Fibroblast of mammary gland (primary cell): ENCODE data around the gene KRTAP10-5.
"Not testable (repeated sequence)": the region's sequence is repeated elsewhere in the genome, so short reads cannot be mapped to it uniquely, and the experiment has no call there.

Source experiments
- DNase-seq: peaks from one replicate; pipeline ENCODE4 v3.0.0-alpha.2; 2010; ENCODE audit warnings: low read depth
- H3K4me3 ChIP-seq: 2 replicates; pipeline ENCODE4 v1.5.1; 2011; ENCODE audit warnings: low read depth, mild to moderate bottlenecking, low read length, moderate library complexity; ENCODE audit not compliant: control insufficient read depth
- CTCF ChIP-seq: conservative IDR thresholded peaks from 2 replicates; pipeline ENCODE4 v1.5.1; 2011; ENCODE audit warnings: low read depth, low read length, inconsistent platforms; ENCODE audit not compliant: control insufficient read depth, insufficient read depth

The KRTAP10-5 gene

DNA sequence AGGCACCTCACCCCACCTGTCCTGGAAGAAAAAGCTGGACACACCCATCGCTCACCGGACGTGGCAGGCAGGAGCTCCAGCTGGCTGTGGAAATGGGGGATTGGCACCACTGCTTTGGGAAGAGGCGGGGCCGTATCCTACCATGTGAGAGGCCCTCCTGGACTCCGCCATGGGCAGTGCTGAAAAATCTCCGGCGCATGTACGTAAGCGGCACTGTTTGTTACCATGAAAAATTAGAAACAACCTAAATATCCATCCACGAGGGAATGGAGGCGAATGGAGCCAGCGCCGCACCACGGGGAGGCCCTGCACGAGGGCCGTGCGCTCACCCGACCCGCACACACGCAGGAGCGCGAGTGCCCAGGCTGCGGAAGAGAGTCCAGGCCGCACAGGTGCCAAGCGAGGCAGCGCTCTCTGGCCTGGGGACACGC is 34.6 kb upstream of the KRTAP10-5 start:
- no peak for DNase-seq
- TF ChIP-seq CTCF = no peak
- no peak overlapping the region for H3K4me3 ChIP-seq

DNA sequence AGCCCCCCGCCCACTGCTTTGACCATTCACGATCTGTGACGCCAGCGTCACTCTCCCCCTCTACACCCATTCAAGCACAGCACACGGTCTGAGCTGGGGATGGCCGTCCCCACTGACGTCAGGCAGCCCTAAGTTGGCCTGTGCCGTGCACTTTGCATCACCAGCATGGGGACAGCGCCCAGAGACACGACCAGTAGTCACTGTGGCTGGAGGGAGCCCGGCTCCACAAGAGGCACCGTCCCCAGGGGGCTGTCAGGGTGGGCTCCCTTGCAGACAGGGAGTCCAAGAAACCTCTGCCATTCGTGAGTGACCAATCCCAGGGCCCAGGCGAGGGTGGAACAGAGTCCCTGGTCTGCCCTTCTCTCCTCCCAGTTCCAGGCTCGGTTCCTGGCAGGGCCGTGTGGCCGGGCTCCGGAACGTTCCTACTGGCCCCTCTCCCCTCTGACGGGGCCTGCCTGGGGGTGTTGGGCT is 33.8 kb upstream of the KRTAP10-5 start:
- no peak for TF ChIP-seq CTCF
- no peak for DNase-seq
- H3K4me3 ChIP-seq = no peak overlapping the region

DNA sequence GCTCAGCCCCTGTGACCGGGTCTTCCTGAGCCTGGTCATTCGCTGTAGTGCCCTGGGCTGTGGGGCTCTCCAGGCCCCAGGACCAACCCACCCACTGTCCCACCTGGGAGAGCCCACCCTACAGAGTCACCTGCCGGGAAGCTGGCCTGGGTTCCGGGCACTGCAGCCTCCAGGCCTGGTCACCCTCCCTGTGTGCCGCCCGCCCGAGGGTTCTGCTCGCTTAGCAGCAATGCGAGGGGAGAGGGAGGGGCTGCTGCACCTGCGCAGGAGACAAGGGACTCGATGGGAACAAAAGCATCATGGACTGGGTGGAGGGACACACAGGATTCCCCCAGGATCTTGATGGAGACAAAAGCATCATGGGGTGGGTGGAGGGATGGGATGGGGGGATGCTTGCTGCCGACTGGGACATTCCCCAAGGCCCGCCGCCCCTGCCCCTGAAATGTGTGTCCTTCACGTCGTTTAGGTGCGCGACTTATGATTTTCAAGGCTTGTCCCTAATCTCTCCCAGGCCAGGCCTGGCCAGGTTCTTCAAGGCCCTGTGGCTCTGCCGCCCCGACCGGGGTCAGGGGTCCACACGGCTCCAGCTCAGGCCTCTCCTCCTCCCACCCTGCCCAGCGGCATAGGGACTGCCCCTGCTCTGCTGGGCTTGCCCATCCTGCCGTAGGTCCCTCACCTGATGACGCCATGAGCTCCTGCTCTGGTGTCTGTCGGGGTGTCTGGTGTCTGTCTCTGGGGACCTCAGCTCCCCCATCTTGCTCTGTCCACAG is 33.2 kb upstream of the KRTAP10-5 start:
- H3K4me3 ChIP-seq = no peak overlapping the region
- no peak for DNase-seq
- no peak for TF ChIP-seq CTCF

GRCh38 chr21:44612669-44613229 is 32.3 kb upstream of the KRTAP10-5 start:
- DNase-seq = no peak
- no peak overlapping the region for H3K4me3 ChIP-seq
- no peak for TF ChIP-seq CTCF

DNA sequence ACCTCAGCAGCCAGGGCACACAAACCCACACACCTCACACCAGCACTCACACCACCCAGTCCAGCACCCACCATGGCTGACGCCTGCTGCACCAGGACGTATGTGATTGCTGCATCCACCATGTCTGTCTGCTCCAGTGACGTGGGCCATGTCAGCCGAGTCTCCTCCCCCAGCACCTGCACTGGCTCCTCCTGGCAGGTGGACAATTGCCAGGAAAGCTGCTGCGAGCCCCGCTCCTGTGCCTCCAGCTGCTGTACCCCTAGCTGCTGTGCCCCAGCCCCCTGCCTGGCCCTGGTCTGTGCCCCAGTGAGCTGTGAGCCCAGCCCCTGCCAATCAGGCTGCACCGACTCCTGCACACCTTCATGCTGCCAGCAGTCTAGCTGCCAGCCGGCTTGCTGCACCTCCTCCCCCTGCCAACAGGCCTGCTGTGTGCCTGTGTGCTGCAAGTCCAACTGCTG is 31.7 kb upstream of the KRTAP10-5 start, which contains the start of gene KRTAP10-8:
KRTAP10-8 (plus strand) TSS at position 51 of the 458 bp plus-strand sequence; CDS start at position 73, 22 bp downstream.
- H3K4me3 ChIP-seq = no peak within 1 kb of the TSS
- TF ChIP-seq CTCF = no peak
- no peak for DNase-seq

DNA sequence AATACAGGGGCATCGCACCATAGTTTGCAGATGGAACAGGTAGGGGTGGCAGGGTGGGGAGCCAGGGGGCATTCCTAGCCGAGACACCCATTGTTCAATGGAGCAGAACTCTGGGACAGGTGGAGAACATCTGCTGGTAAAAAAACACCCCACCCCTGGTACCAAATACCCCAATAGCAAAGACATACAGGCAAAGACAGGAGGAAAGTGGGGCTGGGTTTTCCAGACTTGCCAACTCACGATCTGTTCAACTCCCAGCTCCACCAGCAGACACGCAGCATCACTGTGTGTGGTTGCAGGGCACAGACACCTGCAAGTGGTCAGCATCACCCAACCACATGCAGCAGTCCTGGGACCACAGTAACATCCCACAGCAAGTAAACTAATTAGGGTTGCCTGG is 31.1 kb upstream of the KRTAP10-5 start:
- TF ChIP-seq CTCF = no peak
- H3K4me3 ChIP-seq = no peak overlapping the region
- no peak for DNase-seq

DNA sequence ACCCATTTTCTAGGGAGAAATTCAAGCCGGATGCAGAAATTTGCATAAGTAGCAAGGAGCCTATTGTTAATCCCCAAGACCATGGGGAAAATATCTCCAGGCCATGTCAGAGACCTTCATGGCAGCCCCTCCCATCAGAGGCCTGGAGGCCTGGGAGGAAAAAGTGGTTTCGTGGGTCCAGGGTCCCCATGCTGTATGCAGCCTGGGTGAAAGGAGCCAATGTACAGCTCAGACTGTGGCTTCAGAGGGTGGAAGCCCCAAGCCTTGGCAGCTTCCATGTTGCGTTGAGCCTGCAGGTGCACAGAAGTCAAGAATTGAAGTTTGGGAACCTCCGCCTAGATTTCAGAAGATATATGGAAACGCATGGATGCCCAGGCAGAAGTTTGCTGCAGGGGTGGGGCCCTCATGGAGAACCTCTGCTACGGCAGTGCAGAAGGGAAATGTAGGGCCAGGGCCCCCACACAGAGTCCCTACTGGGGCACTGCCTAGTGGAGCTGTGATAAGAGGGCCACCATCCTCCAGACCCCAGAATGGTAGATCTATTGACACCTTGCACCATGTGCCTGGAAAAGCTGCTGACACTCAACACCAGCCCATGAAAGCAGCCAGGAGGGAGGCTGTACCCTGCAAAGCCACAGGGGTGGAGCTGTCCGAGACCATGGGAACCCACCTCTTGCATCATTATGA is 29.9 kb upstream of the KRTAP10-5 start:
- not testable (repeated sequence) for H3K4me3 ChIP-seq, DNase-seq
